RWPE2 (cell line): Measurements from ENCODE around the gene NDUFS6.

Experiments
- ATAC-seq: fragments of 200-7000 bp; cut with Tn5 transposase; 3 replicates; pipeline ENCODE4 v1.9.1; 2021; ENCODE audit warnings: low read depth
- DNase-seq: peaks from one replicate; pipeline ENCODE4 v3.0.0-alpha.2; 2020; ENCODE audit warnings: low spot score
- H3K27ac ChIP-seq: fragments of 450-650 bp; 2 replicates; pipeline ENCODE4 v1.5.1; 2017; ENCODE audit warnings: mild to moderate bottlenecking; ENCODE audit not compliant: poor library complexity, severe bottlenecking
- H3K27me3 ChIP-seq: fragments of 250-450 bp; sonication (Bioruptor Pico); 2 replicates; pipeline ENCODE4 v1.5.1; 2021; ENCODE audit warnings: mild to moderate bottlenecking, moderate library complexity; ENCODE audit not compliant: insufficient read depth, poor library complexity, severe bottlenecking
- H3K36me3 ChIP-seq: fragments of 250-450 bp; sonication (Bioruptor Pico); 2 replicates; pipeline ENCODE4 v1.5.1; 2020; ENCODE audit warnings: low read depth, mild to moderate bottlenecking, moderate library complexity
- H3K4me1 ChIP-seq: fragments of 250-450 bp; sonication (Bioruptor Pico); 2 replicates; pipeline ENCODE4 v1.5.1; 2021; ENCODE audit warnings: mild to moderate bottlenecking, moderate library complexity; ENCODE audit not compliant: insufficient read depth, poor library complexity, severe bottlenecking
- H3K4me3 ChIP-seq: fragments of 250-450 bp; sonication (Bioruptor Pico); 2 replicates; pipeline ENCODE4 v1.5.1; 2021; ENCODE audit warnings: mild to moderate bottlenecking, moderate library complexity; ENCODE audit not compliant: severe bottlenecking
- H3K9me3 ChIP-seq: fragments of 250-450 bp; sonication (Bioruptor Pico); 2 replicates; pipeline ENCODE4 v1.5.1; 2021; ENCODE audit warnings: mild to moderate bottlenecking, moderate library complexity; ENCODE audit not compliant: severe bottlenecking
- TF ChIP-seq, protein P1 (sequence below): fragments of 450-650 bp; IDR thresholded peaks from one replicate; pipeline ENCODE4 v1.5.1; 2017; ENCODE audit warnings: mild to moderate bottlenecking, moderate library complexity; ENCODE audit not compliant: poor library complexity, severe bottlenecking

NDUFS6 gene

DNA sequence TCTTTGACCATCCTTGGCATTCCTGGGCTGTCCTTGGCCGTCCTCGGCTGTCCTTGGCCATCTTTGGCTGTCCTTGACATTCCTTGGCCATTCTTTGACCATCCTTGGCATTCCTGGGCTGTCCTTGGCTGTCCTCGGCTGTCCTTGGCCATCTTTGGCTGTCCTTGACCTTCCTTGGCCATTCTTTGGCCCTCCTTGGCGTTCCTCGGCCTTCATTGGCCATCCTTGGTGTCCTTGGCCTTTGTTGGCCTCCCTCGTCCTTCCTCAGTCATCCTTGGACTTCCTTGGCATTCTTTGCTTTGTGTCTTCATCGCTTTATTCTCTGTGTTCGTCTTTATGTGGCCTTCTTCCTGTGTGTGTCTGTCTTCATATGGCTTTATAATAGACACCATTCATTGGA is 20.7 kb downstream of the NDUFS6 start:
- ATAC-seq (no peak), DNase-seq (peak; percentile 19)
- peaks cover 59% of the 10 kb centered on the region for H3K36me3 ChIP-seq
- H3K4me1 ChIP-seq: no peaks in the 10 kb centered on the region
- H3K27ac ChIP-seq: no peak overlapping the region
- no peaks in the 10 kb centered on the region for H3K27me3 ChIP-seq
- TF ChIP-seq, protein P1, sequence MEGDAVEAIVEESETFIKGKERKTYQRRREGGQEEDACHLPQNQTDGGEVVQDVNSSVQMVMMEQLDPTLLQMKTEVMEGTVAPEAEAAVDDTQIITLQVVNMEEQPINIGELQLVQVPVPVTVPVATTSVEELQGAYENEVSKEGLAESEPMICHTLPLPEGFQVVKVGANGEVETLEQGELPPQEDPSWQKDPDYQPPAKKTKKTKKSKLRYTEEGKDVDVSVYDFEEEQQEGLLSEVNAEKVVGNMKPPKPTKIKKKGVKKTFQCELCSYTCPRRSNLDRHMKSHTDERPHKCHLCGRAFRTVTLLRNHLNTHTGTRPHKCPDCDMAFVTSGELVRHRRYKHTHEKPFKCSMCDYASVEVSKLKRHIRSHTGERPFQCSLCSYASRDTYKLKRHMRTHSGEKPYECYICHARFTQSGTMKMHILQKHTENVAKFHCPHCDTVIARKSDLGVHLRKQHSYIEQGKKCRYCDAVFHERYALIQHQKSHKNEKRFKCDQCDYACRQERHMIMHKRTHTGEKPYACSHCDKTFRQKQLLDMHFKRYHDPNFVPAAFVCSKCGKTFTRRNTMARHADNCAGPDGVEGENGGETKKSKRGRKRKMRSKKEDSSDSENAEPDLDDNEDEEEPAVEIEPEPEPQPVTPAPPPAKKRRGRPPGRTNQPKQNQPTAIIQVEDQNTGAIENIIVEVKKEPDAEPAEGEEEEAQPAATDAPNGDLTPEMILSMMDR: no peak
- no peaks in the 10 kb centered on the region for H3K9me3 ChIP-seq
- H3K4me3 ChIP-seq: no peak overlapping the region

DNA sequence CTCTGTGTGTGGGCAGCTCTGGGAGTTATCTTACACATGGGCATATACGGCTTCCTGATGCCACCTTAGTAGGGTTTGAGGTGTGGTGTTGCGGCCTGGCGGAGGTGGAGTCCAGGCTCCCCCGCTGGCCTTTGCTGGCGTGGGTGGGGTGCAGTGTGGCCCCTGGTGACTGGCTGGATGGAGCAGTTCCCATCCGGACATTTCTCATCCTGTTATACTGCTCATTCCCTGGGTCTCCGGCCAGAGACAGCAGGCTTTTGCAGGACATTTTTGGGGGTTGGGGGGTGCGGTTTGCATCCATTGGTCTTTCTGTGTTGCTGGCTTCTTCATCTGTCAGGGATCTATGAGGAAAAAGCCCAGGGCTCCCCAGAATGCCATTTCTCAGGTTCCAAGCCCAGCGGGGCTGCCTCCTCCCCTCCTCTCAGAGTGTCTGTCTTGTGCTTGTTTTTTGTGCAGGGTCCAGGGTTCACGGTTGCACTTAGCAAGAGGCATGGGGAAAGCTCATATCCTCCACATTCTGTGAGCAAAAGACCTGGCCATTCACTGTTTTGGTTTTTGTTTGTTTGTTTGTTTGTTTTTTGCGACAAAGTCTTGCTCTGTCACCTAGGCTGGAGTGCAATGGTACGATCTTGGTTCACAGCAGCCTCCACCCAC is 22.3 kb downstream of the NDUFS6 start:
- H3K4me1 ChIP-seq: no peaks in the 10 kb centered on the region
- H3K9me3 ChIP-seq: no peaks in the 10 kb centered on the region
- peak; percentile 56 for DNase-seq
- no peaks in the 10 kb centered on the region for H3K27me3 ChIP-seq
- TF ChIP-seq, protein P1: no peak
- H3K36me3 ChIP-seq: peaks cover 45% of the 10 kb centered on the region
- no peak overlapping the region for H3K27ac ChIP-seq
- no peak for ATAC-seq
- H3K4me3 ChIP-seq: no peak overlapping the region

DNA sequence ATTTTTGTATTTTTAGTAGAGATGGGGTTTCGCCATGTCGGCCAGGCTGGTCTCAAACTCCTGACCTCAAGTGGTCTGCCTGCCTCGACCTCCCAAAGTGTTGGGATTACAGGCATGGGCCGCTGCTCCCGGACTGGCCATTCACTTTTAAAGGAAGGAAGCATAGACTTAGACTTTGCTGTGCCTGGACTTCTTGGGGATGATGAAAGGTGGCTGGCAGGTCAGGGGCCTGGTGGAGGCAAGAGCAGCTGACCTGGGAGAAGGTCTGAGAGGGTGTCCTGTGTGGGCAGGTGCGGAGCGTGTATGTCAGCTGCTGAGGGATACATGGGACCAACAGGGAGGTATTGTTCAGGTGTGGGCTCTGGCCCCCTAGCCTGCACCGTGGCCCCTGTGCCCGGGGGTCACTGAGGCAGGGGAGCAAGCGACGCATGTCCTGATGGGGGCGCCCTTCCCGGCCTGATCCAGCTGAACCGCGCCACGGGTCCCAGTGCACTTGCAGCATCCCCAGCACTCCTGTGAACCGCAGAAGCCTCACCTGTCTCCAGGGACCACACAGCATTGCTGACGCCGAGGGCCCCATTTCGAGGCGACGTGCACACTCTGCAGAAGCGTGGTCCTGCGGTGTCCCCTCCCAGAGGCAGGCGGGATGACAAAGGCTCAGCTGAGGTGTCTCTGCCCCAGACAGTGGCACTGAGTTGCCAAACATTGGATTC is 23.1 kb downstream of the NDUFS6 start:
- DNase-seq (peak; percentile 54), ATAC-seq (no peak)
- TF ChIP-seq, protein P1: no peak
- Histone ChIP-seq H3K27me3 (no peaks in the 10 kb centered on the region), H3K4me3 (no peak overlapping the region), H3K27ac (no peak overlapping the region), H3K36me3 (peaks cover 38% of the 10 kb centered on the region), H3K4me1 (no peaks in the 10 kb centered on the region), H3K9me3 (no peaks in the 10 kb centered on the region)

DNA sequence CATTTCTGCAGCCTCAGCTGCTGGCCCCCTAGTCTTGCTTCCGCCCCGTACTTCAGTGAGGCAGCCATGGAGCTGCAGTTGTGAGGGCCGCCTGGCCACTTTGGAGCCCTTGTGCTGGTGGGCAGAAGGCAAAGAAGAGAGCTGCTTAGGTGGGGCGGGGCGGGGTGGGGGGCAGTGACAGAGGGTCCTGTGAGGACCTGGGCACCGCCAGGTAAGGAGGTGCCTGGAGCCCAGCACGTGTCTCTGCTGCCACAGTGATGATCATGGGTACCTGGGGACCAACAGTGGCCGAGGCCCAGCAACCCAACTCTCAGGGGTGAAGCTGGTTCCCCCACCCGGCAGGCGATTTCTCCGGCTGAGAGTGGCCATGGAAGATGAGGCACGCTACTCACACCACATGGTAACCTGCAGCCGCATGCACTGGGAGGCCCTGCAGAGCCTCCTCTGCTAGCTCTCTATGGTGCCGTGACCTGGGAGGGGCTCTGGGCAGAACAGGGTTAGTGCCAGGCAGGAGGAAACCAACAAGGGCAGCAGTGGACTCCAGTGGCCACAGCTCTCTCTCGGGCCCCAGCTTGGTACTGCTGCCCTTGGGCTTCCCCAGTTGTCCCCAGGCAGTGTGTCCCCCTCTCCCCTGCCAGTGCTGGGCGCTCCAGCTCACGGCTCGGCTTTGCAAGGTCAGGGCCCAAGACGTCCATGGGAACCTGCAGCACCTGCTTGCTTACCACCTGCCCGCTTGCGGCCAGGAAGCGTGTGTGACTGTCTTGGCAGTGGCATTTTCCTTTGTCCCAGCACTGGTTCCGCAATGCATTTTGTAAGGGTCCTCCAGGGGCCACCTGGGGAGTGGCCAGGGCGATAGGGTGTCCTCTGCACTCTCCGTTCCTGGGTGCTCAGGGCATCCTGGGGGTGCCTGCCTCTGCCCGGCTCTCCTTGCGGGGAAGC is 24.0 kb downstream of the NDUFS6 start:
- peaks cover 29% of the 10 kb centered on the region for H3K36me3 ChIP-seq
- no peak for ATAC-seq
- DNase-seq: peak; percentile 67
- no peaks in the 10 kb centered on the region for H3K4me1 ChIP-seq
- no peaks in the 10 kb centered on the region for H3K27me3 ChIP-seq
- no peaks in the 10 kb centered on the region for H3K9me3 ChIP-seq
- H3K4me3 ChIP-seq: no peak overlapping the region
- no peak overlapping the region for H3K27ac ChIP-seq
- TF ChIP-seq, protein P1: no peak
